T47D (cell line): ENCODE measurements around the gene TMEM39A.

Experiments used
- DNase-seq, 2 experiments: peaks; one replicate each; pipeline versions ENCODE4 v3.0.0 to v3.0.0-alpha.2; 2011 to 2012; ENCODE audit warnings: low read depth in 1 of 2, low spot score in 1 of 2
- JUND ChIP-seq: IDR thresholded peaks from 2 replicates; pipeline ENCODE4 v1.6.1; 2012; ENCODE audit warnings: low read depth
- in situ Hi-C: cut with HindIII; loops from 2 replicates; pipeline ENCODE4 v1.10.0; 2016; ENCODE audit warnings: low sequenced_read_pairs, low pct_unique_long_range_greater_than_20kb

TMEM39A gene

GRCh38 chr3:119463171-119464169 lies at the start of gene TMEM39A:
Gene TMEM39A (minus strand): TSS chr3:119463615. CDS start chr3:119462074, 1,541 bp downstream.
- in situ Hi-C loops = no loop called here
- TF ChIP-seq JUND = no peak
- peak; percentile 96 to 98 for DNase-seq

- no peak for TF ChIP-seq JUND
- in situ Hi-C loops = no loop called here
Observed at GRCh38 chr3:119510690-119511089, 47.3 kb upstream of the TMEM39A start.

GRCh38 chr3:119508172-119508845 lies 44.9 kb upstream of the TMEM39A start:
- no peak for TF ChIP-seq JUND
- DNase-seq = no peak
- in situ Hi-C loops = no loop called here

More at GRCh38 chr3:119510690-119511089, 47.3 kb upstream of the TMEM39A start:
- no peak for DNase-seq

GRCh38 chr3:119507404-119507803 lies 44.0 kb upstream of the TMEM39A start:
- TF ChIP-seq JUND = no peak
- no peak for DNase-seq
- in situ Hi-C loops = no loop called here

- TF ChIP-seq JUND = no peak
- DNase-seq = no peak
- in situ Hi-C loops = no loop called here
Observed at GRCh38 chr3:119506631-119507030, 43.2 kb upstream of the TMEM39A start.

GRCh38 chr3:119500901-119501300 lies 37.5 kb upstream of the TMEM39A start:
- no peak for TF ChIP-seq JUND
- in situ Hi-C loops = no loop called here
- DNase-seq = no peak

- no peak for TF ChIP-seq JUND
- in situ Hi-C loops = no loop called here
- DNase-seq = no peak
Observed at GRCh38 chr3:119500265-119500664, 36.9 kb upstream of the TMEM39A start.

- DNase-seq = peak; percentile 82 to 97
- in situ Hi-C loops = no loop called here
- TF ChIP-seq JUND = no peak
Observed at GRCh38 chr3:119498186-119499011, 35.0 kb upstream of the TMEM39A start, which contains the start of gene TIMMDC1. Gene TIMMDC1 (plus strand): TSS chr3:119498547. CDS start chr3:119498734, 187 bp downstream.

- peak in 1 of 2 experiments; percentile 34 for DNase-seq
- no peak for TF ChIP-seq JUND
- in situ Hi-C loops = no loop called here
Observed at GRCh38 chr3:119497820-119498185, 34.4 kb upstream of the TMEM39A start.

GRCh38 chr3:119494597-119494996 lies 31.2 kb upstream of the TMEM39A start:
- TF ChIP-seq JUND = no peak
- in situ Hi-C loops = no loop called here
- DNase-seq = no peak

- DNase-seq = no peak
- no peak for TF ChIP-seq JUND
- in situ Hi-C loops = no loop called here
Observed at GRCh38 chr3:119492810-119493209, 29.4 kb upstream of the TMEM39A start.

GRCh38 chr3:119492128-119492527 lies 28.7 kb upstream of the TMEM39A start:
- no peak for DNase-seq
- in situ Hi-C loops = no loop called here
- no peak for TF ChIP-seq JUND
